H1 (cell line): Measurements from ENCODE around the gene ABCC4. TPM values are rescaled to one million over a fixed set of nuclear protein-coding genes. Genes with fewer than 3 reads are reported as not detected.

ENCODE experiments used
- EGR1 ChIP-seq: IDR thresholded peaks from 2 replicates; pipeline ENCODE4 v1.6.1; 2011; ENCODE audit warnings: low read depth, low read length, borderline replicate concordance
- polyA plus RNA-seq, 7 experiments: library from polyadenylated mRNA; depleted of rRNA in 3 of 7; stranded (reverse) in 5 of 7; unstranded in 2 of 7; fragments of >200 nt in 5 of 7; fragments of 200-250 nt in 2 of 7; gene quantifications; 1 replicate in 5 of 7; 2 replicates in 1 of 7; 4 replicates in 1 of 7; pipeline versions ENCODE4 v1.2.1 to v1.2.3, GENCODE V29; 2011 to 2013; ENCODE audit warnings: missing spikeins in 2 of 7, mixed read lengths in 2 of 7
- total RNA-seq: library from RNA; stranded (reverse); fragmentation: NEBNext Ultra II Directional; extraction: Animal tissue kit (Norgen Biotek cat#: 25700); gene quantifications from 2 replicates; pipeline ENCODE4 v1.2.1, GENCODE V29; 2021
- TF ChIP-seq, protein P1 (sequence below): fragments of 300-600 bp; sonication (generic); IDR thresholded peaks from 2 replicates; pipeline ENCODE4 v1.7.1; 2012; ENCODE audit warnings: low read length, moderate library complexity, mild to moderate bottlenecking, inconsistent platforms; ENCODE audit not compliant: insufficient replicate concordance

ABCC4 gene
- total and polyA plus RNA-seq, 2 of the 8 experiments (the other 6 are each of a cell fraction or from before 2014, with no cell fraction given): 4.0 to 14.1 TPM

DNA sequence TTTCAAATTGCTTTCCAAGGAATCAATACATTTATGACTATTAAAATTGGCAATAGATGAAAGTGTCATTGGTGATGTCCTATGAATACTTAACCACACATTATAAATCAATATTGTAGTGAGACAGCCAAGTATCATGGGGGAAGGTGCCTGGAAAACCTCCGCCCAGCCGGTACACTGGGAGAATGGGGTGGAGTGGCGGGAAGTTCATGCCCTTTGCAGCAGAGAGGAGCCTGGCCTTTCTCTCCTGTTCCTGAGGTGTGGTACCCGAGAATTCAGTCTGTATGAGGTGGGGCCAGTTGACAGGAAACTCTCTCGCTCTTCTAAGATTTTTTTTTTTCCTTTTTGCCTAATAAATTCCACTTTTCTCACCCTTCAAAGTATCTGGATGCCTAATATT, 25.4 kb upstream of the ABCC4 start (continued):
- TF ChIP-seq, protein P1, sequence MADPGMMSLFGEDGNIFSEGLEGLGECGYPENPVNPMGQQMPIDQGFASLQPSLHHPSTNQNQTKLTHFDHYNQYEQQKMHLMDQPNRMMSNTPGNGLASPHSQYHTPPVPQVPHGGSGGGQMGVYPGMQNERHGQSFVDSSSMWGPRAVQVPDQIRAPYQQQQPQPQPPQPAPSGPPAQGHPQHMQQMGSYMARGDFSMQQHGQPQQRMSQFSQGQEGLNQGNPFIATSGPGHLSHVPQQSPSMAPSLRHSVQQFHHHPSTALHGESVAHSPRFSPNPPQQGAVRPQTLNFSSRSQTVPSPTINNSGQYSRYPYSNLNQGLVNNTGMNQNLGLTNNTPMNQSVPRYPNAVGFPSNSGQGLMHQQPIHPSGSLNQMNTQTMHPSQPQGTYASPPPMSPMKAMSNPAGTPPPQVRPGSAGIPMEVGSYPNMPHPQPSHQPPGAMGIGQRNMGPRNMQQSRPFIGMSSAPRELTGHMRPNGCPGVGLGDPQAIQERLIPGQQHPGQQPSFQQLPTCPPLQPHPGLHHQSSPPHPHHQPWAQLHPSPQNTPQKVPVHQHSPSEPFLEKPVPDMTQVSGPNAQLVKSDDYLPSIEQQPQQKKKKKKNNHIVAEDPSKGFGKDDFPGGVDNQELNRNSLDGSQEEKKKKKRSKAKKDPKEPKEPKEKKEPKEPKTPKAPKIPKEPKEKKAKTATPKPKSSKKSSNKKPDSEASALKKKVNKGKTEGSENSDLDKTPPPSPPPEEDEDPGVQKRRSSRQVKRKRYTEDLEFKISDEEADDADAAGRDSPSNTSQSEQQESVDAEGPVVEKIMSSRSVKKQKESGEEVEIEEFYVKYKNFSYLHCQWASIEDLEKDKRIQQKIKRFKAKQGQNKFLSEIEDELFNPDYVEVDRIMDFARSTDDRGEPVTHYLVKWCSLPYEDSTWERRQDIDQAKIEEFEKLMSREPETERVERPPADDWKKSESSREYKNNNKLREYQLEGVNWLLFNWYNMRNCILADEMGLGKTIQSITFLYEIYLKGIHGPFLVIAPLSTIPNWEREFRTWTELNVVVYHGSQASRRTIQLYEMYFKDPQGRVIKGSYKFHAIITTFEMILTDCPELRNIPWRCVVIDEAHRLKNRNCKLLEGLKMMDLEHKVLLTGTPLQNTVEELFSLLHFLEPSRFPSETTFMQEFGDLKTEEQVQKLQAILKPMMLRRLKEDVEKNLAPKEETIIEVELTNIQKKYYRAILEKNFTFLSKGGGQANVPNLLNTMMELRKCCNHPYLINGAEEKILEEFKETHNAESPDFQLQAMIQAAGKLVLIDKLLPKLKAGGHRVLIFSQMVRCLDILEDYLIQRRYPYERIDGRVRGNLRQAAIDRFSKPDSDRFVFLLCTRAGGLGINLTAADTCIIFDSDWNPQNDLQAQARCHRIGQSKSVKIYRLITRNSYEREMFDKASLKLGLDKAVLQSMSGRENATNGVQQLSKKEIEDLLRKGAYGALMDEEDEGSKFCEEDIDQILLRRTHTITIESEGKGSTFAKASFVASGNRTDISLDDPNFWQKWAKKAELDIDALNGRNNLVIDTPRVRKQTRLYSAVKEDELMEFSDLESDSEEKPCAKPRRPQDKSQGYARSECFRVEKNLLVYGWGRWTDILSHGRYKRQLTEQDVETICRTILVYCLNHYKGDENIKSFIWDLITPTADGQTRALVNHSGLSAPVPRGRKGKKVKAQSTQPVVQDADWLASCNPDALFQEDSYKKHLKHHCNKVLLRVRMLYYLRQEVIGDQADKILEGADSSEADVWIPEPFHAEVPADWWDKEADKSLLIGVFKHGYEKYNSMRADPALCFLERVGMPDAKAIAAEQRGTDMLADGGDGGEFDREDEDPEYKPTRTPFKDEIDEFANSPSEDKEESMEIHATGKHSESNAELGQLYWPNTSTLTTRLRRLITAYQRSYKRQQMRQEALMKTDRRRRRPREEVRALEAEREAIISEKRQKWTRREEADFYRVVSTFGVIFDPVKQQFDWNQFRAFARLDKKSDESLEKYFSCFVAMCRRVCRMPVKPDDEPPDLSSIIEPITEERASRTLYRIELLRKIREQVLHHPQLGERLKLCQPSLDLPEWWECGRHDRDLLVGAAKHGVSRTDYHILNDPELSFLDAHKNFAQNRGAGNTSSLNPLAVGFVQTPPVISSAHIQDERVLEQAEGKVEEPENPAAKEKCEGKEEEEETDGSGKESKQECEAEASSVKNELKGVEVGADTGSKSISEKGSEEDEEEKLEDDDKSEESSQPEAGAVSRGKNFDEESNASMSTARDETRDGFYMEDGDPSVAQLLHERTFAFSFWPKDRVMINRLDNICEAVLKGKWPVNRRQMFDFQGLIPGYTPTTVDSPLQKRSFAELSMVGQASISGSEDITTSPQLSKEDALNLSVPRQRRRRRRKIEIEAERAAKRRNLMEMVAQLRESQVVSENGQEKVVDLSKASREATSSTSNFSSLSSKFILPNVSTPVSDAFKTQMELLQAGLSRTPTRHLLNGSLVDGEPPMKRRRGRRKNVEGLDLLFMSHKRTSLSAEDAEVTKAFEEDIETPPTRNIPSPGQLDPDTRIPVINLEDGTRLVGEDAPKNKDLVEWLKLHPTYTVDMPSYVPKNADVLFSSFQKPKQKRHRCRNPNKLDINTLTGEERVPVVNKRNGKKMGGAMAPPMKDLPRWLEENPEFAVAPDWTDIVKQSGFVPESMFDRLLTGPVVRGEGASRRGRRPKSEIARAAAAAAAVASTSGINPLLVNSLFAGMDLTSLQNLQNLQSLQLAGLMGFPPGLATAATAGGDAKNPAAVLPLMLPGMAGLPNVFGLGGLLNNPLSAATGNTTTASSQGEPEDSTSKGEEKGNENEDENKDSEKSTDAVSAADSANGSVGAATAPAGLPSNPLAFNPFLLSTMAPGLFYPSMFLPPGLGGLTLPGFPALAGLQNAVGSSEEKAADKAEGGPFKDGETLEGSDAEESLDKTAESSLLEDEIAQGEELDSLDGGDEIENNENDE: no peak
- no peak for TF ChIP-seq EGR1
